Panc1 (cell line): ENCODE measurements around the gene ARFRP1. TPM values are rescaled to one million over a fixed set of nuclear protein-coding genes. Genes with fewer than 3 reads are reported as not detected.
A peak's percentile ranks its signal among the peaks of the same experiment; 100 is the strongest.

Experiments
- ATAC-seq: fragments of 200-7000 bp; cut with Tn5 transposase; 2 replicates; pipeline ENCODE4 v1.9.1; 2020; ENCODE audit warnings: mild to moderate bottlenecking, moderate library complexity
- BruUV-seq: library from RNA; stranded (reverse); fragments of 400-500 nt; replicated peaks from 2 replicates; lab custom pipeline; 2021; lab: Mats Ljungman, UMichigan
- CTCF ChIA-PET: fragments of 300-600 bp; sonication (Branson Sonifier 250); formaldehyde crosslinking; loops from one replicate; lab custom pipeline; 2022; ENCODE audit warnings: antibody characterized with exemption; lab: Charles Lee
- POLR2A ChIA-PET: fragments of 300-600 bp; sonication (Branson Sonifier 250); formaldehyde crosslinking; loops from one replicate; lab custom pipeline; 2022; ENCODE audit warnings: antibody characterized with exemption; lab: Charles Lee
- DNase-seq: peaks from one replicate; pipeline ENCODE4 v3.0.0-alpha.2; 2010; ENCODE audit warnings: low read depth, low spot score
- H3K27ac ChIP-seq: 2 replicates; pipeline ENCODE4 v1.5.1; 2011; ENCODE audit warnings: mild to moderate bottlenecking, low read length, inconsistent platforms
- H3K27me3 ChIP-seq: fragments of 200-500 bp; sonication (Bioruptor generic); 2 replicates; pipeline ENCODE4 v1.6.0; 2014; ENCODE audit warnings: low read length, inconsistent platforms; ENCODE audit not compliant: control insufficient read depth, insufficient read depth
- H3K36me3 ChIP-seq: fragments of 200-500 bp; sonication (Bioruptor generic); 2 replicates; pipeline ENCODE4 v1.5.1; 2014; ENCODE audit warnings: inconsistent platforms, mild to moderate bottlenecking, low read length, moderate library complexity; ENCODE audit not compliant: control insufficient read depth, insufficient read depth
- H3K4me1 ChIP-seq: 2 replicates; pipeline ENCODE4 v1.5.1; 2011; ENCODE audit warnings: inconsistent platforms, mild to moderate bottlenecking, low read length, moderate library complexity; ENCODE audit not compliant: control insufficient read depth, insufficient read depth
- H3K4me3 ChIP-seq, 2 experiments: 2 replicates each; pipeline ENCODE4 v1.5.1; 2011 to 2012; ENCODE audit warnings: low read depth in 2 of 2, low read length in 2 of 2, mild to moderate bottlenecking in 2 of 2, inconsistent platforms in 1 of 2, moderate library complexity in 1 of 2
- H3K9me3 ChIP-seq: fragments of 200-500 bp; sonication (Bioruptor generic); 2 replicates; pipeline ENCODE4 v1.5.1; 2014; ENCODE audit warnings: low read depth, mild to moderate bottlenecking, inconsistent platforms, low read length, moderate library complexity; ENCODE audit not compliant: control insufficient read depth, insufficient read depth
- CTCF ChIP-seq: fragments of 450-650 bp; IDR thresholded peaks from 2 replicates; pipeline ENCODE4 v1.5.1; 2017; ENCODE audit warnings: mild to moderate bottlenecking
- POLR2AphosphoS5 ChIP-seq: IDR thresholded peaks from 2 replicates; pipeline ENCODE4 v1.6.1; 2012; ENCODE audit warnings: mild to moderate bottlenecking, low read depth, low read length, moderate library complexity
- REST ChIP-seq, 2 experiments: IDR thresholded peaks; 2 replicates each; pipeline ENCODE4 v1.6.1; 2011 to 2012; ENCODE audit warnings: low read depth in 2 of 2, control low read depth in 1 of 2, low read length in 1 of 2, mild to moderate bottlenecking in 1 of 2, moderate library complexity in 1 of 2; ENCODE audit not compliant: insufficient read depth in 1 of 2
- SIN3A ChIP-seq: IDR thresholded peaks from 2 replicates; pipeline ENCODE4 v1.6.1; 2012; ENCODE audit warnings: low read depth, mild to moderate bottlenecking, low read length, moderate library complexity, borderline replicate concordance; ENCODE audit not compliant: insufficient read depth
- TCF7L2 ChIP-seq: IDR thresholded peaks from 2 replicates; pipeline ENCODE4 v1.6.1; 2011; ENCODE audit warnings: mild to moderate bottlenecking, low read depth, low read length, inconsistent platforms
- in situ Hi-C: cut with HindIII; loops from 2 replicates; pipeline ENCODE4 v1.10.0; 2016; ENCODE audit warnings: low sequenced_read_pairs, low pct_unique_long_range_greater_than_20kb
- intact Hi-C: fragments of 100-400 bp; cut with micrococcal nuclease; formaldehyde crosslinking; loops from one replicate; pipeline ENCODE4 v1.10.0; 2022; ENCODE audit not compliant: unreplicated experiment
- total RNA-seq: library from RNA; stranded (reverse); gene quantifications from one replicate; pipeline ENCODE4 v1.2.1, GENCODE V29; 2021; ENCODE audit not compliant: unreplicated experiment

Gene ARFRP1
- total RNA-seq, 1 experiment from 2014 or later = 57.9 TPM

DNA sequence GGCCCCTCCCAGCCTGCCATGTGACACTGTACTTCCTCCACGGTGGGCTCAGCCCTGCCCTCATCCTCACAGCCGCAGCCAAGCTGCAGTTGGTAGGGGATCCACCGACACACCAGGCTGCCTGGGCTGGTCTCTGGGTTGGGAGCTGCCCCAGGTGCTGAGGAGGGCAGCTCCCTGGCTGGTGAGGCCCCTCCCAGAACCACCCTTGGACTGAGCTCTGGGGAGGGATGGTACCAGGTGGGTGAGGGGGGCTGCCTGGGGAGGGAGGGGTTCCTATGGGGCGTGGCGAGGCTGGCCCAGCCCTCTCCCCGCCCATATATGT is 11.5 kb downstream of the ARFRP1 start:
- in situ Hi-C loops = no loop called here
- ChIA-PET CTCF (no interaction called here), POLR2A (interaction anchor here (0.6 kb wide), 2 partner anchors 48 to 279 kb away, joined by 5 to 9 read pairs; no protein-coding TSS in a partner anchor)
- DNase-seq = no peak
- TF ChIP-seq REST (IDR thresholded peaks at IDR 0.05; ENCODE audit: insufficient read depth in 1 of 2, low read depth in 2 of 2, low read length in 1 of 2) (no peak), POLR2AphosphoS5 (no peak), TCF7L2 (no peak), SIN3A (no peak), CTCF (no peak)
- peaks cover 50% of the 10 kb centered on the region for H3K4me1 ChIP-seq
- H3K27me3 ChIP-seq = no peaks in the 10 kb centered on the region
- peak overlapping the region; percentile 59; the same call in 1 of the 2 replicates for H3K27ac ChIP-seq
- peak; percentile 1 for ATAC-seq
- no peak overlapping the region for H3K4me3 ChIP-seq
- BruUV-seq = no TSS peak
- H3K36me3 ChIP-seq = no peaks in the 10 kb centered on the region
- H3K9me3 ChIP-seq = no peaks in the 10 kb centered on the region
- intact Hi-C loops = no loop called here

DNA sequence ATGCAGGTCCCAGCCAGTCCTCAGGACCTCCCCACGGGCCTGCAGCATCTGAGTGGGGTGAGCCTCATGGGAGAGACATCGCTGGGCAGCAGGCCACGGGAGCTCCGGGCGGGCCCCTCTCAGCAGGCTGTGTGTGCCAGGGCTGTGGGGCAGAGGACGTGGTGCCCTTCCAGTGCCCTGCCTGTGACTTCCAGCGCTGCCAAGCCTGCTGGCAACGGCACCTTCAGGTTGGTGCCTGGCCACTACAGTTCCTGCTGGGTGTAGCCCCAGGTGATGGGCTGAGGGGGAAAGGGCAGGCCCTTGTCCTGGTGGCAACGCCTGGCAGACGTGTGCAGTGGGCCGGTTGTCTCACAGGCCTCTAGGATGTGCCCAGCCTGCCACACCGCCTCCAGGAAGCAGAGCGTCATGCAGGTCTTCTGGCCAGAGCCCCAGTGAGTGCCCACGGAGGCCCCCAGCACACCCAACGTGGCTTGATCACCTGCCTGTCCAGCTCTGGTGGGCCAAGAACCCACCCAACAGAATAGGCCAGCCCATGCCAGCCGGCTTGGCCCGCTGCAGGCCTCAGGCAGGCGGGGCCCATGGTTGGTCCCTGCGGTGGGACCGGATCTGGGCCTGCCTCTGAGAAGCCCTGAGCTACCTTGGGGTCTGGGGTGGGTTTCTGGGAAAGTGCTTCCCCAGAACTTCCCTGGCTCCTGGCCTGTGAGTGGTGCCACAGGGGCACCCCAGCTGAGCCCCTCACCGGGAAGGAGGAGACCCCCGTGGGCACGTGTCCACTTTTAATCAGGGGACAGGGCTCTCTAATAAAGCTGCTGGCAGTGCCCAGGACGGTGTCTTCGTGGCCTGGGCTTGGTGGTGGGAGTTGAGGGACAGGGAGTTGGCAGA is 12.1 kb downstream of the ARFRP1 start:
- peak overlapping the region; percentile 59; the same call in 1 of the 2 replicates for H3K27ac ChIP-seq
- H3K4me1 ChIP-seq = peaks cover 50% of the 10 kb centered on the region
- in situ Hi-C loops (no loop called here), intact Hi-C loops (no loop called here)
- ChIA-PET POLR2A (interaction anchor here (0.6 kb wide), 1 partner anchor 280 kb away, joined by 9 read pairs; no protein-coding TSS in a partner anchor), CTCF (no interaction called here)
- DNase-seq = no peak
- H3K9me3 ChIP-seq = no peaks in the 10 kb centered on the region
- peak; percentile 3; the same call in 1 of the 2 replicates for TF ChIP-seq POLR2AphosphoS5
- no peak for TF ChIP-seq REST (IDR thresholded peaks at IDR 0.05; ENCODE audit: insufficient read depth in 1 of 2, low read depth in 2 of 2, low read length in 1 of 2)
- no peaks in the 10 kb centered on the region for H3K36me3 ChIP-seq
- no peak for ATAC-seq
- H3K27me3 ChIP-seq = no peaks in the 10 kb centered on the region
- no TSS peak for BruUV-seq
- H3K4me3 ChIP-seq = no peak overlapping the region
